K562 (cell line): ENCODE measurements around the gene HMSD. TPM values are rescaled to one million over a fixed set of nuclear protein-coding genes. Genes with fewer than 3 reads are reported as not detected.

Source experiments
- ATAC-seq: fragments of 200-7000 bp; cut with Tn5 transposase; 3 replicates; pipeline ENCODE4 v1.9.1; 2020; ENCODE audit warnings: moderate library complexity
- BruUV-seq: library from RNA; stranded (reverse); fragments of 400-500 nt; replicated peaks from 2 replicates; lab custom pipeline; 2021; lab: Mats Ljungman, UMichigan
- CTCF ChIA-PET: fragments of 300-600 bp; formaldehyde crosslinking; extraction: SDS; loops from one replicate; lab custom pipeline; 2021; ENCODE audit warnings: low intra/inter-chr PET ratio; lab: Yijun Ruan, JAX
- POLR2A ChIA-PET: fragments of 300-600, 350-650 bp; sonication (Branson Sonifier 250); formaldehyde crosslinking; extraction: SDS; loops from one replicate; lab custom pipeline; 2021; ENCODE audit warnings: antibody characterized with exemption, inconsistent platforms; lab: Yijun Ruan, JAX
- DNase-seq, 4 experiments: peaks; one replicate each; pipeline versions ENCODE4 v3.0.0 to v3.0.0-alpha.2; 2011 to 2018; ENCODE audit warnings: low spot score in 3 of 4, mixed read lengths in 3 of 4; ENCODE audit errors: extremely low read depth in 1 of 4
- FAIRE-seq: peaks from 2 replicates; lab custom pipeline; 2011; peaks lifted over from hg19 to GRCh38; lab: Jason Lieb, UNC
- H2AFZ ChIP-seq: 2 replicates; pipeline ENCODE4 v1.6.0; 2011; ENCODE audit warnings: low read depth, low read length, control low read depth, inconsistent platforms
- H3K27ac ChIP-seq: fragments of 200-600 bp; 3 replicates; pipeline ENCODE4 v1.8.0; 2011; ENCODE audit warnings: low read depth, mild to moderate bottlenecking, control low read depth, inconsistent platforms, low read length, moderate library complexity, mixed read lengths; ENCODE audit errors: extremely low read depth
- H3K27me3 ChIP-seq, 2 experiments: fragments of 300-600 bp in 1 of 2; 2 replicates in 1 of 2; 3 replicates in 1 of 2; pipeline versions ENCODE4 v1.6.0 to v1.8.0; 2011; ENCODE audit warnings: inconsistent platforms in 2 of 2, low read length in 2 of 2, mild to moderate bottlenecking in 1 of 2, mixed read lengths in 1 of 2, moderate library complexity in 1 of 2; ENCODE audit not compliant: control insufficient read depth in 2 of 2, insufficient read depth in 2 of 2
- H3K36me3 ChIP-seq: fragments of 300-600 bp; 3 replicates; pipeline ENCODE4 v1.8.0; 2011; ENCODE audit warnings: mild to moderate bottlenecking, low read length, inconsistent platforms; ENCODE audit not compliant: control insufficient read depth, insufficient read depth
- H3K4me1 ChIP-seq, 2 experiments: fragments of 200-600 bp in 1 of 2; replicated peaks in 1 of 2; 2 replicates in 1 of 2; 3 replicates in 1 of 2; pipeline versions ENCODE4 v1.5.1 to v1.8.0; 2011; ENCODE audit warnings: inconsistent platforms in 2 of 2, low read length in 2 of 2, mild to moderate bottlenecking in 1 of 2, mixed read lengths in 1 of 2, moderate library complexity in 1 of 2; ENCODE audit not compliant: control insufficient read depth in 2 of 2, insufficient read depth in 2 of 2
- H3K4me2 ChIP-seq: 2 replicates; pipeline ENCODE4 v1.6.1; 2011; ENCODE audit warnings: low read length, control low read depth, inconsistent platforms, mixed read lengths; ENCODE audit not compliant: insufficient read depth
- H3K4me3 ChIP-seq: fragments of 200-600 bp; sonication (generic), shearing (Covaris generic); 2 replicates; pipeline ENCODE4 v1.5.1; 2016; ENCODE audit warnings: control low read depth, inconsistent platforms
- H3K79me2 ChIP-seq: fragments of 200-600 bp; 3 replicates; pipeline ENCODE4 v1.8.0; 2011; ENCODE audit warnings: low read length, inconsistent platforms; ENCODE audit not compliant: control insufficient read depth, insufficient read depth
- H3K9ac ChIP-seq, 2 experiments: 2 replicates each; pipeline versions ENCODE4 v1.6.0 to v1.6.1; 2011; ENCODE audit warnings: low read depth in 2 of 2, low read length in 2 of 2, control low read depth in 1 of 2, inconsistent platforms in 1 of 2, mild to moderate bottlenecking in 1 of 2, mixed read lengths in 1 of 2; ENCODE audit not compliant: insufficient read depth in 1 of 2
- H3K9me1 ChIP-seq: one replicate; pipeline ENCODE4 v1.6.0; 2011; ENCODE audit warnings: inconsistent platforms, mild to moderate bottlenecking, low read length, moderate library complexity; ENCODE audit not compliant: control insufficient read depth, insufficient read depth
- H3K9me3 ChIP-seq: replicated peaks from 2 replicates; pipeline ENCODE4 v1.5.1; 2011; ENCODE audit warnings: low read depth, low read length, inconsistent platforms; ENCODE audit not compliant: control insufficient read depth, insufficient read depth
- H4K20me1 ChIP-seq: replicated peaks from 2 replicates; pipeline ENCODE4 v1.6.1; 2011; ENCODE audit warnings: low read length, inconsistent platforms, mixed read lengths; ENCODE audit not compliant: control insufficient read depth, insufficient read depth
- DMBX1 ChIP-seq: fragments of 250-450 bp; sonication (Bioruptor Pico); IDR thresholded peaks from 2 replicates; pipeline ENCODE4 v1.8.0; 2022; ENCODE audit warnings: inconsistent platforms, mild to moderate bottlenecking, moderate library complexity, borderline replicate concordance
- EGR1 ChIP-seq: fragments of 450-650 bp; conservative IDR thresholded peaks from 2 replicates; pipeline ENCODE4 v1.6.1; 2017; ENCODE audit warnings: mild to moderate bottlenecking
- ELF1 ChIP-seq: fragments of 200-800 bp; sonication (Bioruptor generic); IDR thresholded peaks from 2 replicates; pipeline ENCODE4 v1.6.1; 2016; ENCODE audit warnings: missing genetic modification characterization, missing compliant biosample characterization
- EP300 ChIP-seq: IDR thresholded peaks from 2 replicates; pipeline ENCODE4 v1.6.1; 2012; ENCODE audit warnings: low read length, improper control_type of control experiment
- GMEB1 ChIP-seq: fragments of 250-450 bp; sonication (Bioruptor Pico); IDR thresholded peaks from 2 replicates; pipeline ENCODE4 v1.4.0; 2020; ENCODE audit warnings: mild to moderate bottlenecking
- KAT2B ChIP-seq: IDR thresholded peaks from one replicate; pipeline ENCODE4 v1.6.1; 2012; ENCODE audit warnings: low read depth, mild to moderate bottlenecking, control low read depth, inconsistent platforms, low read length, moderate library complexity
- MAFF ChIP-seq: IDR thresholded peaks from 2 replicates; pipeline ENCODE4 v1.6.1; 2012; ENCODE audit warnings: low read length, improper control_type of control experiment
- NUFIP1 ChIP-seq: fragments of 450-650 bp; IDR thresholded peaks from 2 replicates; pipeline ENCODE4 v1.6.1; 2018; ENCODE audit not compliant: partially characterized antibody
- TCF15 ChIP-seq: fragments of 250-450 bp; sonication (Bioruptor Pico); IDR thresholded peaks from 2 replicates; pipeline ENCODE4 v1.8.0; 2022; ENCODE audit warnings: moderate library complexity, mild to moderate bottlenecking, inconsistent platforms
- YBX1 ChIP-seq: fragments of 450-650 bp; IDR thresholded peaks from 2 replicates; pipeline ENCODE4 v1.7.1; 2016; ENCODE audit warnings: mild to moderate bottlenecking
- ZFX ChIP-seq: sonication (generic); formaldehyde crosslinking; IDR thresholded peaks from 2 replicates; pipeline ENCODE4 v1.8.0; 2022; ENCODE audit warnings: mild to moderate bottlenecking, missing genetic modification reagents, moderate library complexity
- ZNF134 ChIP-seq: fragments of 250-450 bp; sonication (Bioruptor Pico); conservative IDR thresholded peaks from 2 replicates; pipeline ENCODE4 v1.4.0; 2020
- ZNF75A ChIP-seq: fragments of 450-650 bp; formaldehyde crosslinking; IDR thresholded peaks from 2 replicates; pipeline ENCODE4 v1.4.0; 2020; ENCODE audit warnings: mild to moderate bottlenecking
- ZNF76 ChIP-seq: fragments of 250-450 bp; sonication (Bioruptor Pico); IDR thresholded peaks from 2 replicates; pipeline ENCODE4 v1.4.0; 2020; ENCODE audit warnings: mild to moderate bottlenecking, moderate library complexity, borderline replicate concordance
- WGBS: fragments of 100-300 bp; shearing (Covaris generic); methylation state at CpG from one replicate; pipeline ENCODE4 v1.1.6; 2016; ENCODE audit warnings: low coverage, mixed read lengths; ENCODE audit not compliant: insufficient coverage; ENCODE audit errors: missing lambda C conversion rate; 5-methylcytosine and 5-hydroxymethylcytosine counted together
- in situ Hi-C: fragments of 300-500 bp; cut with MboI; formaldehyde crosslinking; loops from 4 replicates; pipeline ENCODE4 v1.15.0; 2018; ENCODE audit warnings: inconsistent platforms, mixed read lengths
- intact Hi-C: fragments of 100-400 bp; cut with micrococcal nuclease; formaldehyde crosslinking; loops from 2 replicates; pipeline ENCODE4 v1.14.2; 2022
- polyA plus RNA-seq, 8 experiments: library from polyadenylated mRNA; depleted of rRNA in 4 of 8; stranded (reverse) in 5 of 8; unstranded in 3 of 8; fragments of >200 nt; fragmentation: Nextera tagmentation in 2 of 8; fragmentation: Illumina TruSeq in 1 of 8; extraction: Ambion mirVana in 2 of 8; extraction: Trizol in 1 of 8; gene quantifications; 2 replicates each; pipeline versions ENCODE4 v1.2.1 to v1.2.3, GENCODE V29; 2011 to 2014; ENCODE audit warnings: inconsistent platforms in 1 of 8, missing spikeins in 1 of 8
- total RNA-seq, 7 experiments: library from RNA; depleted of rRNA in 6 of 7; stranded (reverse); fragments of >200 nt in 6 of 7; fragmentation: Illumina TruSeq in 2 of 7; extraction: Trizol in 2 of 7; gene quantifications; 2 replicates each; pipeline versions ENCODE4 v1.2.1 to v1.2.3, GENCODE V29; 2011 to 2021; ENCODE audit warnings: low replicate concordance in 1 of 7
- TF ChIP-seq, protein P1 (sequence below): IDR thresholded peaks from 2 replicates; pipeline ENCODE4 v1.6.1; 2011; ENCODE audit not compliant: insufficient read length; ENCODE audit errors: extremely low read depth
- TF ChIP-seq, protein P2 (sequence below): fragments of 250-450 bp; sonication (Bioruptor Pico); IDR thresholded peaks from 2 replicates; pipeline ENCODE4 v1.8.0; 2022; ENCODE audit warnings: inconsistent platforms
- TF ChIP-seq, protein P3 (sequence below): sonication (generic); formaldehyde crosslinking; IDR thresholded peaks from 2 replicates; pipeline ENCODE4 v1.8.0; 2022; ENCODE audit warnings: missing genetic modification reagents, mild to moderate bottlenecking, borderline replicate concordance

The HMSD gene
- total and polyA plus RNA-seq, 9 of the 15 experiments (the other 6 are each of a cell fraction or from before 2014, with no cell fraction given) = 0.18 to 0.39 (median 0.33) TPM; not detected in 6

- no peak for TF ChIP-seq GMEB1 (CRISPR knock-in tag)
- no peak for TF ChIP-seq DMBX1
- TF ChIP-seq, protein P1, sequence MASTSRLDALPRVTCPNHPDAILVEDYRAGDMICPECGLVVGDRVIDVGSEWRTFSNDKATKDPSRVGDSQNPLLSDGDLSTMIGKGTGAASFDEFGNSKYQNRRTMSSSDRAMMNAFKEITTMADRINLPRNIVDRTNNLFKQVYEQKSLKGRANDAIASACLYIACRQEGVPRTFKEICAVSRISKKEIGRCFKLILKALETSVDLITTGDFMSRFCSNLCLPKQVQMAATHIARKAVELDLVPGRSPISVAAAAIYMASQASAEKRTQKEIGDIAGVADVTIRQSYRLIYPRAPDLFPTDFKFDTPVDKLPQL = no peak
- TF ChIP-seq MAFF = no peak
- no peak for TF ChIP-seq TCF15 (CRISPR knock-in tag)
- TF ChIP-seq NUFIP1 = no peak
- no peak for TF ChIP-seq ZFX (CRISPR knock-in tag)
- TF ChIP-seq YBX1 = no peak
Observed at GRCh38 chr18:63924551-63924950, 24.6 kb upstream of the HMSD start (continued).

- ChIA-PET POLR2A (no interaction called here), CTCF (no interaction called here)
- ATAC-seq (no peak), DNase-seq (no peak), FAIRE-seq (no peak)
- no peaks in the 10 kb centered on the region for H3K9me1 ChIP-seq
- BruUV-seq = no TSS peak
- H3K9me3 ChIP-seq = no peaks in the 10 kb centered on the region
- 1% methylated on average over 8 of the region's 8 CpGs for WGBS
- H2AFZ ChIP-seq = no peak overlapping the region
- in situ Hi-C loops (no loop called here), intact Hi-C loops (no loop called here)
- no peak overlapping the region for H3K4me2 ChIP-seq
- no peak overlapping the region for H3K9ac ChIP-seq
- no peak overlapping the region for H3K27ac ChIP-seq
- H3K4me3 ChIP-seq = no peak overlapping the region
- no peaks in the 10 kb centered on the region for H3K79me2 ChIP-seq
- no peaks in the 10 kb centered on the region for H3K36me3 ChIP-seq
- no peaks in the 10 kb centered on the region for H3K27me3 ChIP-seq
- H3K4me1 ChIP-seq = no peaks in the 10 kb centered on the region
- no peaks in the 10 kb centered on the region for H4K20me1 ChIP-seq
- TF ChIP-seq ZNF75A (CRISPR knock-in tag) (no peak), KAT2B (no peak), EGR1 (no peak), ELF1 (tag) (no peak), ZNF76 (CRISPR knock-in tag) (no peak), EP300 (no peak), ZNF134 (no peak)
- TF ChIP-seq, protein P2, sequence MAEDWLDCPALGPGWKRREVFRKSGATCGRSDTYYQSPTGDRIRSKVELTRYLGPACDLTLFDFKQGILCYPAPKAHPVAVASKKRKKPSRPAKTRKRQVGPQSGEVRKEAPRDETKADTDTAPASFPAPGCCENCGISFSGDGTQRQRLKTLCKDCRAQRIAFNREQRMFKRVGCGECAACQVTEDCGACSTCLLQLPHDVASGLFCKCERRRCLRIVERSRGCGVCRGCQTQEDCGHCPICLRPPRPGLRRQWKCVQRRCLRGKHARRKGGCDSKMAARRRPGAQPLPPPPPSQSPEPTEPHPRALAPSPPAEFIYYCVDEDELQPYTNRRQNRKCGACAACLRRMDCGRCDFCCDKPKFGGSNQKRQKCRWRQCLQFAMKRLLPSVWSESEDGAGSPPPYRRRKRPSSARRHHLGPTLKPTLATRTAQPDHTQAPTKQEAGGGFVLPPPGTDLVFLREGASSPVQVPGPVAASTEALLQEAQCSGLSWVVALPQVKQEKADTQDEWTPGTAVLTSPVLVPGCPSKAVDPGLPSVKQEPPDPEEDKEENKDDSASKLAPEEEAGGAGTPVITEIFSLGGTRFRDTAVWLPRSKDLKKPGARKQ = no peak
- TF ChIP-seq, protein P3, sequence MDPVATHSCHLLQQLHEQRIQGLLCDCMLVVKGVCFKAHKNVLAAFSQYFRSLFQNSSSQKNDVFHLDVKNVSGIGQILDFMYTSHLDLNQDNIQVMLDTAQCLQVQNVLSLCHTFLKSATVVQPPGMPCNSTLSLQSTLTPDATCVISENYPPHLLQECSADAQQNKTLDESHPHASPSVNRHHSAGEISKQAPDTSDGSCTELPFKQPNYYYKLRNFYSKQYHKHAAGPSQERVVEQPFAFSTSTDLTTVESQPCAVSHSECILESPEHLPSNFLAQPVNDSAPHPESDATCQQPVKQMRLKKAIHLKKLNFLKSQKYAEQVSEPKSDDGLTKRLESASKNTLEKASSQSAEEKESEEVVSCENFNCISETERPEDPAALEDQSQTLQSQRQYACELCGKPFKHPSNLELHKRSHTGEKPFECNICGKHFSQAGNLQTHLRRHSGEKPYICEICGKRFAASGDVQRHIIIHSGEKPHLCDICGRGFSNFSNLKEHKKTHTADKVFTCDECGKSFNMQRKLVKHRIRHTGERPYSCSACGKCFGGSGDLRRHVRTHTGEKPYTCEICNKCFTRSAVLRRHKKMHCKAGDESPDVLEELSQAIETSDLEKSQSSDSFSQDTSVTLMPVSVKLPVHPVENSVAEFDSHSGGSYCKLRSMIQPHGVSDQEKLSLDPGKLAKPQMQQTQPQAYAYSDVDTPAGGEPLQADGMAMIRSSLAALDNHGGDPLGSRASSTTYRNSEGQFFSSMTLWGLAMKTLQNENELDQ = no peak
Observed at GRCh38 chr18:63928331-63928730, 20.8 kb upstream of the HMSD start.
